Middle frontal gyrus (tissue), 1 donor: ENCODE measurements around the gene MCHR1.
"Not testable (repeated sequence)": the region's sequence is repeated elsewhere in the genome, so short reads cannot be mapped to it uniquely, and the experiment has no call there.

Source experiments
- DNase-seq: peaks from one replicate; pipeline ENCODE4 v3.0.0-alpha.2; 2015; ENCODE audit warnings: low spot score; ENCODE audit errors: extremely low spot score

Gene MCHR1

DNA sequence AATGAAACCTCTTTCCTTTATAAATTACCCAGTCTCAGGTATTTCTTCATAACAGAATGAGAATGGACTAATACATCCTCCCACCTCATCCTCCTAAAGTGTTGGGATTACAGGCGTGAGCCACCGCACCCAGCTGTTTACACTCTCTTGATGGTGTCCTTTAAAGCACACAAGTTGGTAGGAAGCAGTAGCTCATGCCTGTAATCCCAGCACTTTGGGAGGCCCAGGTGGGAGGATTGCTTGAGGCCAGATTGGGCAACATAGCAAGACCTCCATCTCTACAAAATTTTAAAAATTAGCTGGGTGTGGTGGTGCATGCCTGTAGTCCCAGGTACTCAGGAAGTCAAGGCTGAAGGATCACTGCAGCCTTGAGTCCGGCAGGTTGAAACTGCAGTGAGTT, 23.3 kb upstream of the MCHR1 start:
- not testable (repeated sequence) for DNase-seq

DNA sequence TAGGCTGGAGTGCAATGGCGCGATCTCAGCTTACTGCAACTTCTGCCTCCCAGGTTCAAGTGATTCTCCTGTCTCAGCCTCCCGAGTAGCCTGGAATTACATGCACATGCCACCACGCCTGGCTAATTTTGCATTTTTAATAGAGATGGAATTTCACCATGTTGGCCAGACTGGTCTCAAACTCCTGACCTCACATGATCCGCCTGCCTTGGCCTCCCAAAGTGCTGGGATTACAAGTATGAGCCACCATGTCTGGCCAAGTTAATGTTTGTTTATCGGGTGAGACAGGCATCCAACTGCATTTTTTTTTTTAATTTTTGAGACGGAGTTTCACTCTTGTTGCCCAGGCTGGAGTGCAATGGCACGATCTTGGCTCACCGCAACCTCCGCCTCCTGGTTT, 22.6 kb upstream of the MCHR1 start:
- not testable (repeated sequence) for DNase-seq

DNA sequence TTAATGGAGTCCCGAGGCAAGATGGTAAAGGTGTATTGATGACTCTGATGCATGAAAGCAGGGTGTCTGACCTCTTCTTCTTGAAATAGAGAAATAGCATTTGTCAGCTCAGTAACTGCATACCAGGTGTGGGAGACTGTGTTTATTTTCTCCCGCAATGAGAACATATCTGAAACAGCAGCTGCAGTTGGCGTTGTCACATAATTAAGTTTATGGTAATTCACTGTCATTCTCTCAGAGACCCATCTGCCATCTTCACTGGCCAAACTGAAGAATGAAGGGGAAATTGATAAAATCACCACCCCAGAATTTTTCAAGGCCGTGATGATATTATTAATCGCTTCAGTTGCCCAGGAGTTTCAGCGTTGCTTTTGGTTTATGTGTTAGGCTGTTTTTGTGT, 20.1 kb upstream of the MCHR1 start:
- no peak for DNase-seq

DNA sequence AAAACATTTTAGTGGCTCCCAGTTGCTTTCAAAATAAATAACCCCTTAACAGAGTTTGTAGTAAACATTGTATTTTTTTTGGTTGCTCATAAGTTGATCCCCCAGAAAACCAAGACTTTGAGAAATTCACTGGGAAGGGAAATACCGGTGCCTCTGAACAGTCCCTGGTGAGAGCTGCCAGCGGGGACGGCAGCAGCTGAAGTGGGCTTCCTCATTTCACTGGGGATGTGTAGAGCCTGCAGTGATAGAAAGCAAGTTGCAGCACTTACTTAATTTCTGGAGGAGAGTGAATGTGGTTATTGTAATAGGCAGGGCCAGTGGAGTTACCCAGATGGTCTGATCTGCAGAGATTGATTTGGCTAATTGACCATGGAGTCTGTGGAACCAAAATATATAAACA, 18.6 kb upstream of the MCHR1 start:
- no peak for DNase-seq

DNA sequence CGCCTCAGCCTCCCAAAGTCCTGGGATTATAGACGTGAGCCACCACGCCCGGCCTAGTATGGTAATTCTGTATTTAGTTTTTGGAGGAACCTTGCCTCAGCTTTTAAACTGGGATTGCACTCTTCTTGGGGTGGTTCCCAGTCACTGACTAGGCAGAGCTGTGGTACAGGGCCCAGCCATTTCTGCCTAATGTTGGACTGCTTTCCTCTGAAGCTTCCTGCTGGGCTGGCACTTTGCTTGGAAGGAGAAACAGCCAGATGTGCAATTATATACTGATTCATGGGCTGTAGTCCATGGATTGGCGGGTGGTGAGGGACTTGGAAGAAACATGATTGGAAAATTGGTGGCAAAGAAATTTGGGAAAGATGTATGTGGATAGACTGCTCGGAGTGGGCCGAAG, 17.6 kb upstream of the MCHR1 start:
- DNase-seq: no peak

DNA sequence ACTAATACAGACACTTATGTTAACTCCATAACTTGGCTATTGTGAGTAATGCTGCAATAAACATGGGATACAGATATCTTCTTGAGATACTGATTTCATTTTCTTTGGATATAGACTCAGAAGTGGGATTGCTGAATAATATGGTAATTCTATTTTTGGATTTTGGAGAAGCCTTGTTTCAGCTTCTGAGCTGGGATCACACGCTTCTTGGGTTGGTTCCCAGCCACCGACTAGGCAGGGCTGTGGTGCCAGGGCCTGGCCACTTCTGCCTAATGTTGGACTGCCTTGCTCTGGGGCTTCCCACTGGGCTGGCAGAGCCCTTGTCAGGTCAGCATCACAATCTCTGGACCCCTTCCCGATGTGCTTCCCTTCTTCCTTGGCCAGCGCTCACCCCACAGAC, 14.0 kb upstream of the MCHR1 start:
- DNase-seq: no peak

DNA sequence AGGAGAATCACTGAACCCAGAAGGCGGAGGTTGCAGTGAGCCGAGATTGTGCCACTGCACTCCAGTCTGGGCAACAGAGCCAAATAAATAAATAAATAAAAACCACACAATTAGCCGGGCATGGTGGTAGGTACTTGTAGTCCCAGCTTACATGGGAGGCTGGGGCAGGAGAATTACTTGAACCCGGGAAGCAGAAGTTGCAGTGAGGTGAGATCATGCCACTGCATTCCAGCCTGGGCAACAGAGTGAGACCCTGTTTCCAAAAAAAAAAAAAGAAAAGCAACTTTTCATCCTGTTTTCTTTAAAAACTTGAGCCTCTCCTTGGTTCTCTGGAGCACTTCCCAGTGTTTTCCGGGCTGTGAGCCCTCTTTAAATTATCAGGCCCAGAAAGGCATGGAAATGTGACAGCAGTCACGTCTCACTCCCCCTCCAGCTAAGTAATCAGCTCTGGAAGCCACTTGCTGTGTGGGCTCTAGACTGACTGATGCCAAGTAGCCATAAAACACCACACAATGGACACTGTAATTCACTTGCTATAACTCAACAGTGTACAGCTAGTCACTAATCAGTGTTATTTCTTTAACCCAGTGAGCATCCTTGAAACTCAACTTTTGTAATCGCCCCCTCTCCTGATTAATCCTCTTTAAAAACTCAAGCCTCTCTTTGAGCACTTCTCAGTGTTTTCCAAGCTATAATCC, 13.0 kb upstream of the MCHR1 start:
- no peak for DNase-seq

DNA sequence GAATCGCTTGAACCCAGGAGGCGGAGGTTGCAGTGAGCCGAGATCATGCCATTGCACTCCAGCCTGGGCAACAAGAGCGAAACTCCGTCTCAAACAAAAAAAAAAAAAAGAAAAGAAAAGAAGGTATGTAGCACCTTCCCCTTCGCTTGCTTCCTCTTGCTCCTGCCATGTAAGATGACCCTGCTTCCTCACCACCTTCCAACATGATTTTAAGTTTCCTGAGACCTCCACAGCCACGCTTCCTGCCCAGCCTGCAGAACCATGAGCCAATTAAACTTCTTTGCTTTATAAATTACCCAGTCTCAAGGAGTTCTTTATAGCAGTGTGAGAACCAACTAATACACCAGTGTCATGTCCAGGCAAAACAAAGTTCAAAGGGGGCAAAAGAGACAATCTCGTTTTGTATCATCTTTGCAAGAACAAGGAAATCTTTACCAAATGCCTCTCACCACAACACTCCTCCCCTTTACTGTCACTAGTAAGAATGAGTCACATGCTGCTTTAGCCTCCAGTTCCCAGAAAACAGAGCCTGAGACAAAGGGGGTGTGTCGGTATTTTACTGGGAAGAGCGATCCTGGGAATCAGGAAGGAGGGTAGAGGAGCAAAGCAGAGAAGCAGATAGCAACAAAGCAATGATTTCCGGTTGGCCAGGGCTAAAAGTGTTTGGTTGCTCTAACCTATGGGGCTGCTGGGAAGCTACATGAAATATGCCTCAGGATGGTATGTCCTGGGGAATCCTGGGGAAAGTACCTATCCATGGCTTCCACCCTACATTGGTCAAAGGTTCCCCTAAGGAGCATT, 10.5 kb upstream of the MCHR1 start:
- DNase-seq: no peak

DNA sequence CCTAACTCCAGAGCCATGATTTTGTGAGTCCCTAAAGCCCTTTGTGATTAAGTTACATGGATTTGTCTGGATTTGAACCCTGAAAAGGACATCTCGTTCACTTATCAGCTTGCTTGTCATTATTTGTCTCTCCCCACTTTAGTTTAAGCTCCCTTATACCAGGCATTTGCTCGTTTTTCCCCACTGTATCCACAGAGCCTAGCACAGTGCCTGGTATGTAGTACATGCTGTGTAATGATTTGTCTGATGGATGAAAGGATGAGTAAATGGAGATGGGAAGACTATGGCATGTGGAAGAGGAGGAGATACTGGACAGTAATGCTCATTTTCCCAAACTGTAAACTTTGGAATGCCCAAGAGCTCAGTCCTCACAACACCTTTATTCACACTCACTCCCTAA, 9.2 kb upstream of the MCHR1 start:
- no peak for DNase-seq

DNA sequence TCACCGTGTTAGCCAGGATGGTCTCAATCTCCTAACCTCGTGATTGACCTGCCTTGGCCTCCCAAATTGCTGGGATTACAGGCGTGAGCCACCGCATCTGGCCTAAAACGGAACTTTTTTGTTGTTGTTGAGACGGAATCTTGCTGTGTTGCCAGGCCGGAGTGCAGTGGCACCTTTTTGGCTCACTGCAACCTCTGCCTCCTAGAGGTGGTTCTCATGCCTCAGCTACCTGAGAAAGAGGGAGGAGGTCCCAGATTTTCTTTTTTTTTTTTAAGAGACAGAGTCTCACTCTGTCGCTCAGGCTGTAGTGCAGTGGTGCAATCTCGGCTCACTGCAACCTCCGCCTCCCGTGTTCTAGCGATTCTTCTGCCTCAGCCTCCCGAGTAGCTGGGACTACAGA, 7.9 kb upstream of the MCHR1 start:
- no peak for DNase-seq

DNA sequence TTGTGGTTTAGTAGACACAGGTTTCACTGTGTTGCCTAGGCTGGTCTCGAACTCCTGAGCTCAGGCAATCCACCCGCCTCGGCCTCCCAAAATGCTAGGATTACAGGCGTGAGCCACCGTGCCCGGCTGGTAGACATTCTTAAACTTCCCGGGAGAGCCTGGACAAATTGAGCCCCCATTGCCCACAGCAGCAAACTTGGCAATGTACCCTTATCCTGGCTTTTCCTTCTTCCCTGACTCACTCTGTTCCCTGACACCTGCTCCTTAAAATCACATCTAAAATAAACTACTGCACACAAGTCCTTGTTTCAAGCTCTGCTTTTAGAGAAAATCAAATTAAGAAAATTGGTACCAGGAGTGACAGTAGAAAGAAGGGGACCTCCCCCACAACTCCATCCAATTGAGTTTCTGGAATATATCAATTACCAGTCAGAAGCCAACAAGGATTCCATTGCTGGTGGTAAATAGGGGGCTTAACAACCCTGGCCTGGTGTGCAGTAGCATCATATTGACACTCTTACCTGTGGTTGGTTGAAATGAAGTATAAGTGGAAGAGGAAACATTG, 7.4 kb upstream of the MCHR1 start:
- DNase-seq: no peak

DNA sequence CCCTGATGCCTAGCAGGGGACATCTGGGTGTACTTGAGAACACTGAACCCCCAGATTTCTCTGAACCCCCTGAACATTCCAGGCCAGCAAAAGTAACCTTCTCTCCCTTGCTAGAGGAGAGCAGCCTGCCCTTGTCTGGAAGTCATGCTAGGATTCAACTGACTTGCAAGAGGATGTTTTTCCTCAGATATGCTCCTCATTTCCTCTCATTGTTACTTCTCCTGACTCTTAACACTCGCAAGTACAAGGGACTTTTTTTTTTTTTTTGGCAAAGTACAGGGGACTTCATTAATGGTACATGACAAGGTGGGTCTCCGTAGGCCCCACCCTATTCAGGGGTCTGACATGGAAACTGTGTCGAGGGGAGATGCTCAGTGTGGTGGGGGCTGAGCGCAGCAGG, 6.3 kb upstream of the MCHR1 start:
- DNase-seq: no peak

DNA sequence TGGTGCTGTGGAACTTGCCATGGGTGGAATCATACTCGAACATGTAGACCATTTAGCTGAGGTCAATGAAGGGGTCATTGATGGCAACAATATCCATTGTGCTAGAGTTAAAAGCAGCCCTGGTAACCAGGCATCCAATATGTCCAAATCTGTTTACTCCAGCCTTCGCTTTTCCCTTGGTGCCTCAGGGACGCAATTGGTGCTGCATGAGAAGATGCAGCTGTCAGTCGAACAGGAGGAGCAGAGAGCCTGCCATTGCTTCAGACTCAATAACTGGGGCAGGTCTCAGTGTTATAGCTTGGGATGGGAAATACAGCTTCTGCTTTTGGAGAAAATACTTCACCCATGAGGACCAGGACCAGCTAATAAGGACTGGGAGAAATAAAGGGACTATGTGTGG, 5.0 kb upstream of the MCHR1 start:
- no peak for DNase-seq

DNA sequence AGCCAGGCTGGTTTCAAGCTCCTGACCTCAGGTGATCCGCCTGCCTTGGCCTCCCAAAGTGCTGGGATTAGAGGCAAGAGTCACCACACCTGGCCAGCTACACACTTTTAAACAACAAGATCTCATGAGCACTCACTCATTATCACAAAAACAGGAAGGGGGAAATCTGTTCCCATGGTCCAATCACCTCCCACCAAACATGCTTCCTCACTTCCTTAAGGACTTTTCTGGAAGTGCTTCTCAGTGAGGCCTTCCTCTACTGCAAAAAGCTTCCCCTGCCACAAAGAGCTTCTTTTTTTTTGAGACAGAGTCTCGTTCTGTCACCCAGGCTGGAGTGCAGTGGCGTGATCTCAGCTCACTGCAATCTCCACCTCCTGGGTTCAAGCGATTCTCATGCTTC, 3.1 kb upstream of the MCHR1 start:
- DNase-seq: not testable (repeated sequence)

DNA sequence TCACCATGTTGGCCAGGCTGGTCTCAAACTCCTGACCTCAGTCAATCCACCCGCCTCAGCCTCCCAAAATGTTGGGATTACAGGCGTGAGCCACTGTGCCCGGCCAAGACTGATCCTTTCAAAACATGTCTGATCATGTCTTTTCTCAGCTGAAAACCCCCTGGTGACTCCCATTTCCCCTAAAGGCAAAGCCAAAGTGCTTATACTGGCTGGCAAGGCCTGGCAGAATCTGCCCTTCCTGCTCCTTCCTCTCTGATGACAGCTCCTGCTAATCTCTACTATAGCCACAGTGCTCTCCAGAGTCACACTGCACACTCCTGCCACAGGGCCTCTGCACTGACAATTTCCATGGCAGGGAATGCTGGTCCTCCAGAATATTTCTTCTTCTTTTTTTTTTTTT, 2.6 kb upstream of the MCHR1 start:
- DNase-seq: no peak

DNA sequence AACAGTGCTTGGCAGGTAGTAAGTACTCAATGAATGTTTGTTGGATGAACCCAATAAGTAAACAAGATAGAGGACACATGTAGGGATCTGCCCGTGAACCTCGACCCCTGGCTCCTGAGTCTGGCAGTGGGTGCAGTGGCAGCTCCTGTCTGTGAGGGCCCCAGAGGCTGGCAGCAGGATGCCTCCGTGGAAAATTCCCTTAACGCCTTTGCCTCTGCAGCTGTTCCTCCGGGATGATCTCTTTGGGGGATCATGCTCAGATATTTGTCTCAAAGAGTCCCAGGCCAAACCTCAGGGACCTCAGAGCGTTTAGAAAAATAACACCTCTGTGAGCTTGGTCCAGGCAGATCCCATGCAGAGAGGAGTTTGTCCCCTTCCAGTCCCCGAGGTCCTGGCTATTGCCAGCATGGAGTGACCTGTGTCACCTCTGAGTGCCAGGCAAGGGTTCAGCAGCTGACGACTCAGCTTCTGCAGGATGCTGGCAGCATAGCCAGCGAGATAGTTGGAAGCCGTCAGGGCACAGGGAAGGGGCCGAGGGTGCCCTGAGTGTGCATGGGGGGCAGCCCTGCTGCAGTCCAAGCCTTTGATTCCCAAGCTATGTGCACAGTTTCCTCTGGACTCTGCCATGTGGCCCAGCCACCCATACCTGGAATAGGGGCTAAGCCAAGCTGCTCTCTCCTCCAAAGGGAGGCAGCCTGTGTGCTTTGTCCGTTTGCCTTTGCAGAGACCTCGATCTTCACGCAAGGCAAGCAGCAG, 613 bp upstream of the MCHR1 start:
- DNase-seq: no peak

DNA sequence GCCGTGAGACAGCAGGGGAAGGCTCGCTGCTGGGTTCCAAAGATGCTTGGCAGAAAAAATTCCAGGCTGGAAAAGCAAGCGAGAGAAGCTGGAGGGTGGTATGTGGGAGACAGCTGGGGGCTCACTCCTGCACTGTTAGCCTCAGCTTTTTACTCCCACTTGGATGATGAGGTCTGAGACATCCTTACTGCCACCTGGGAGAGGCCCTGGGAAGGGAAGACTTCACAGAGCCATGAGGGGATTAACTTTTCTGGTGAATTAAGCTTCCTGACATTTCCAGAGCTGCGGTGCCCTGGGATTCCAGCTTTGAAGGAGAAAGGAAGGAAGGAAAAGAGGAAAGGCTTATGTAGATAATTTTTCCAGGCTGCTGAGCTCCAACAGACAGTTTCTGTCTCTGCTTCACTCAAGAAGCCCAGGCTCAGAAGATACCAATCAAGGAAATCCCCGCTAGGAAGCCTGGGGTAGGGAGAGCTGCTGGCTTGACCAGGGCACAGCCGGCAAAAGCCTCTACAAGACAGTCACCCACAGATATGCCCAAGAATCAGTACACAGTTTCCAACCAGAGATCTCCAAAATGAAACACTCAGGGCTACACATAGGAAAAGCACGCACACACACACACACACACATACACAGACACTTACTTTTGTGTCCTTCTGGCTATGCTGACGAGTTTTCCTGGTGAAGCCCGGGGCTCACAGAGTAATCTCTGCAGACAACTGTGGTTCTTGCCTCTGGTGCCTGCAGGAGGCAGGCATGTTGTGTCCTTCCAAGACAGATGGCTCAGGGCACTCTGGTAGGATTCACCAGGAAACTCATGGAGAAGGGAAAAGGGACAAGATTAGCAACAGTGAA, 907 bp downstream of the MCHR1 start:
- no peak for DNase-seq

DNA sequence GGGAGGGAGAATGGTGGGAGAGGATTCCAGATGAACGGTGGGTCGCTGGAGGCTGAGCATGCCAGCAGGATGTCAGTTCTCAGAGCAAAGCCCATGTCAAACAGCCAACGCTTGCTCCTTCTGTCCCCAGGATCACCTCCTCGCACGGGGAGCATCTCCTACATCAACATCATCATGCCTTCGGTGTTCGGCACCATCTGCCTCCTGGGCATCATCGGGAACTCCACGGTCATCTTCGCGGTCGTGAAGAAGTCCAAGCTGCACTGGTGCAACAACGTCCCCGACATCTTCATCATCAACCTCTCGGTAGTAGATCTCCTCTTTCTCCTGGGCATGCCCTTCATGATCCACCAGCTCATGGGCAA, 1.5 kb downstream of the MCHR1 start:
- no peak for DNase-seq

DNA sequence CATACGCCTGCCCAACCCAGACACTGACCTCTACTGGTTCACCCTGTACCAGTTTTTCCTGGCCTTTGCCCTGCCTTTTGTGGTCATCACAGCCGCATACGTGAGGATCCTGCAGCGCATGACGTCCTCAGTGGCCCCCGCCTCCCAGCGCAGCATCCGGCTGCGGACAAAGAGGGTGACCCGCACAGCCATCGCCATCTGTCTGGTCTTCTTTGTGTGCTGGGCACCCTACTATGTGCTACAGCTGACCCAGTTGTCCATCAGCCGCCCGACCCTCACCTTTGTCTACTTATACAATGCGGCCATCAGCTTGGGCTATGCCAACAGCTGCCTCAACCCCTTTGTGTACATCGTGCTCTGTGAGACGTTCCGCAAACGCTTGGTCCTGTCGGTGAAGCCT, 2.2 kb downstream of the MCHR1 start:
- DNase-seq: no peak

DNA sequence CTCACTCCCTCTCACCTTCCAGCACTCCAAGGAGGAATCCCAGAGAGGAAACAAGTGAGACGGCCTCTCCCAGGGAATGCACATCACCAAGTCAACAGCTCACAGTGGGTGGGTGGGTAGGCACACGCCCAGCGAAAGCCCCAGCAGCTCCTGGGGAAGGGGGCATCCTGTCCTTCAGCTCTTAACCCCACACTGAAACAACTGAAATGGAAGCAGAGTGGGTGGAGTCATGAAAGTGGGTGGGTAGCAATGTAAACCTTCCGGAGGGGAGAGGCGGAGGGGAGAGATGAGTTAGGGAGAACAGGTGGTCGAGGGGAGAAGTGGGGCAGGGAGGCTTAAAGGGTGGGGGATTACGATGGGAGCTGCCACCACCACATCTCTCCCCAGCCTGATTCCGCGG, 5.4 kb downstream of the MCHR1 start:
- DNase-seq: no peak

DNA sequence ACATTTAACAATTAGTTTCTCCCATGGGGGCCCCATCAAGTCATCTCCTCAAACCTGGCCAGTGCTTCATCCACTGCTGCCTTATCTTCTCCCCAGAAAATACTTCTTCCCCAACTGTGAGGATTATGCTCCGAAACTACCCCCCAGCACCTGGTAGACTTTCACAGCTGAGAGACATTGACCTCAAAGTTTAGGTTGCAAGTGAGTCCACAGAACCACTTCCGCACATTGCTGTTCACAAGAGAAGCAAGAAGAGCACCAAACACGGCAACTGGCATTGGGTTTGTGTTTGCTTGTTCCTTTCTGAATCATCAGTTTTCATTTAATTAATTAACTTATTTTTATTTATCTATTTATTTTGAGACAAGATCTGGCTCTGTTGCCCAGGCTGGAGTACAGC, 6.1 kb downstream of the MCHR1 start:
- DNase-seq: no peak
